Suppressor macrophage (primary cell): ENCODE data around the gene SAXO2.
"Not testable (repeated sequence)": the region's sequence is repeated elsewhere in the genome, so short reads cannot be mapped to it uniquely, and the experiment has no call there.

Experiments used
- DNase-seq, 4 experiments: peaks; one replicate each; pipeline ENCODE4 v3.0.0-alpha.2; 2020 to 2022
- total RNA-seq, 17 experiments: gene quantifications; one replicate each; lab custom pipeline; 2026; ENCODE audit warnings: mixed read lengths in 6 of 17, inconsistent platforms in 3 of 17; lab: John Stamatoyannopoulos, UW

SAXO2 gene, protein sequence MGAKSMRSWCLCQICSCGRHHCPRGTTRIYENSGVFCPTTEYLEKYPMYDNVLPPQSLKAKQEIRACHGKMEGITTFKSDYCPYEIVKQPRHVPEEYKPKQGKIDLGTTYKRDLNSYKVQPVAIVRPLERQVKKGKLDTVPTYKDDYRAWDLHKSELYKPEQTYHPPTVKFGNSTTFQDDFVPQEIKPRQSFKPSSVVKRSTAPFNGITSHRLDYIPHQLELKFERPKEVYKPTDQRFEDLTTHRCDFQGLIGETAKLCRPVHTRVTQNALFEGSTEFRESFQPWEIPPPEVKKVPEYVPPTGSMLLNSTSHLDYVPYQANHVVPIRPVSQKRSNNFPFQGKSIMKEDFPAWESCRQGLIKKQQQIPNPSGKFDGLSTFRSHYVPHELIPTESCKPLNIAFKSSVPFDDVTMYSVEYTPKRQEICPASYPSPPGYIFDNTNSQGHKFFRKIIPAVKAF
- total RNA-seq: 0 to 2.4 (median 0.03) reads per million in 17 experiments

DNA sequence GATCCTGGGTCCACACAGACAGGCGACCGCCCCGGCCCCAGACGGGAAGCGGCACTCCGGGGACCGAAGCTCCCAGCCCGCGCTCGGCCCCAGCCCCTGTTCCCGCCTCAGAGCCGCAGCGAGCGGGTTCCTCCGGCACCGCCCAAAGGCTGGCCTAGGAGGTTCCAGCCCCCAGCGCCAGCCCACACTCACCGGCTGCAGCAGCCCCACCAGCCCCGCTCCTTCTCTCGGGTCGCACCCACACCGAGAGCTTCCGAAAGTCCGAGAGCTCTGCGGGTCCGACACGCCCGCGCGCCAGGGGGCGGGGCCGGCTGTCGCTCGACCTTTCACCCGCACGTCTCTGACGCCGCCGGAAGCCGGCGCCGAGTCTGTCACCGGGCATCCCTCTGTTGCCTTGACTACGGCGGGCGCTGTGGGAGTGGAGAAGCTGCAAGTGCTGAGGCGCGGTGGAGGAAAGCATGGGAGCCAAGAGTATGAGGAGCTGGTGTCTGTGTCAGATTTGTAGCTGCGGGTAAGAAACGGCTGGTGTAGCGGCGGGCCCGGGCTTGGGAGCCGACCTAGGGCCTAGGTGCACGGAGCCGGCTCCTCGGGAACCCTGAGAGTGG, at the start of gene SAXO2, which contains the start of gene EFL1:
TSS of gene SAXO2 (plus strand) at position 397 of the 605 bp plus-strand sequence. CDS start at position 459, 62 bp downstream.
TSS of gene EFL1 (minus strand) at position 313 of the 605 bp plus-strand sequence. CDS start 956 bp downstream, outside the sequence.
- DNase-seq: peak; percentile 95 to 97 (median 96)

DNA sequence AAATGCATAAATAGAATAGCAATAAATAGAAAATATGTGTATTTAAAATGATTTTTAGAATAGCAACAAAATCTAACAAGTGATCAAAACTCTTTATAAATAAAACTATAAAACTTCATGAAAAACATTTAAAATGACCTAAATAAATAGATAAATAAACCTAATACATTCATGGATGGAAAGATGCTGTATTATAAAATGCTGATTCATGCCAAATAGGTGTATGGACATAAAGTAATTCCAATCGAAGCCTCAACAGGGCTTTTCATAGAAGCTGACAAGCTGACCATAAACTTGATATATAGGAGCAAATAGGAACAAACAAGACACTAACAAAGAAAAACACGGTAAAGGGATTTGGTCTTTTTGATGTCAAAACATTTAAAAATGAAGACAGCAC, 46.5 kb upstream of the SAXO2 start:
- DNase-seq: not testable (repeated sequence)

DNA sequence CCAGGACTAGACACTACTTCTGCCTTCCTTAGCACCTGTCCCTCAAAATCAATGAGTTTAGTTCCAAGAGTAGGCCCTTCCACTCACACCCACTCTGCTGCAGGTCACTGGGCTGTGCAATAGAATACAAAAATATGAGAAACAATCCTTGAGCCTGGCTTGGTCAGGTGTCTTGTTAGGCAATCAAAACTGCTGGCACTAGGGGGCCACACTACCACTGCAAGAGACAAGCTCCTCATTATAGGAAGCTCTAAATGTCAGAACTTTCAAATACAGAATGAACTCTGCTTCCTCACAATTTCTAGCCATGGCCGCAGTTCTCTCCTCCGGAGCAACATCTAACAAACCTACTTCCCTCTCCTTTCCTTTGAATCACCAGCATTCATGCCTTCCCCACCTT, 41.1 kb upstream of the SAXO2 start:
- peak; percentile 58 to 74 (median 70) for DNase-seq

DNA sequence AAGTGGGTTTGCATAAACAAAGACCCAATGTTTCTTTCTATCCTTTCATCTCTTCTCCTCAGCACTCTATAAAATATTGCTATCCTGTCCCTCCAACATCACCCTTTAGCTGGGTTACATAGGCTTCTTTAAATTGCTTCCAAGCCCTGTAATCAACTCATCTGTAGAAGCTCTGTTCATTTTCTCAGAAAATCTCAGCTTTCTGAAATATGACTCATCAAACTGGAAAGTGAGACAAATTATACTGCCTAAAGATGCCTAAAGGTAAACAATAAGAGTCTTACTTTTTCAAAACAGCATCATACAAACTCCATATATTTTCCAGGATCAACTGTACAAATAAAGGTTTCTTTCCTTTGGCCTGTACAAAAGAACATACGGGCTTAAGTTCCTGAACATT, 33.9 kb upstream of the SAXO2 start:
- DNase-seq: no peak

DNA sequence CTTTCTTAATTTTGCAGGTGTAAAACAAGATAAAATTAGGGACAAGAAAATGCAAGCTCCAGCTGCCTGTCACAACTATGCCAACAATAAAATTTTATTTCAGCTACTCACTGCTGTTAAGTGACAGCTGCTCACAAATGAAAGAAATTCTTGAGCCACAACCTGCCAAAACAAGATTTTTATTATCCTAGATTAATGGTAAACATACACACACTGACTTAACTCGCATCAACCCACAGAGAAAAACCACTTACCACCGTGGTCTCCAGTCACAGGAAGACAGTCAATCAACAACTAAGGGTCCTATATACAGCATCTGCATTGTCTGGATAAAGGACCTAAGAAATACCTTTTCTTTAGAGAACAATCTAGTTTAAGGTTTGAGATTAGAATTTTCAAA, 31.4 kb upstream of the SAXO2 start:
- DNase-seq: no peak

GRCh38 chr15:82231842-82232241, 30.8 kb upstream of the SAXO2 start:
- no peak for DNase-seq

- not testable (repeated sequence) for DNase-seq
These were observed 24.6 kb upstream of the SAXO2 start for GRCh38 chr15:82237944-82238534.

GRCh38 chr15:82239685-82240391, 22.8 kb upstream of the SAXO2 start:
- no peak for DNase-seq

DNA sequence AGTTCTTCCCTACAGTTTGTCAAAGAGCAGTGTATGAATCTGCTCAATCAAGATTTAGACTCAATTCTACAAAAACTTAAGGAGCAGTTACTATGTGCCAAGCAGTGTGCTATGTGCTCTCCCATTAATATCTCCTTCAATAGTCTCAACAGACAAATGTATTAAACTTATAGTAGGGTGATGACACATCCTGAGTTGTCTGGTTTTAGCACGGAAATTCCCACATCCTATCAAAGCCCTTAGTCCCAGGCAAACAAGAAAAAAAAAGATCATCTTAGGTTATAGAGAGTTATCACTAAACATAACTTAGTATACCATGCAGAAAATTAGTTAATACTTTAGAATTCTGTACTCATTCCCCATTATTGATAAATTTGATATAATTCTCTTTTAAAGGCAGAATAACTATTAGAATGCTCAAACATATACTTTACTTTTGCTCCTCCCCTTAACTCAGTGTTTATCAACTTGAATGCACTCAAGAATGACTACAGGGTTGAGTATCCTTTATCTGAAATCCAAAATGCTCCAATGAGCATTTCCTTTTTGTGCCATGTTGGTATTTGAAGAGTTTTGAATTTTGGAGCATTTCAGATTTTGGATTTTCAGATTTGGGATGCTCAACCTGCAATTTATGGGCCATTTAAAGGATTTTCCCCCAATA, 20.6 kb upstream of the SAXO2 start:
- DNase-seq: not testable (repeated sequence)

DNA sequence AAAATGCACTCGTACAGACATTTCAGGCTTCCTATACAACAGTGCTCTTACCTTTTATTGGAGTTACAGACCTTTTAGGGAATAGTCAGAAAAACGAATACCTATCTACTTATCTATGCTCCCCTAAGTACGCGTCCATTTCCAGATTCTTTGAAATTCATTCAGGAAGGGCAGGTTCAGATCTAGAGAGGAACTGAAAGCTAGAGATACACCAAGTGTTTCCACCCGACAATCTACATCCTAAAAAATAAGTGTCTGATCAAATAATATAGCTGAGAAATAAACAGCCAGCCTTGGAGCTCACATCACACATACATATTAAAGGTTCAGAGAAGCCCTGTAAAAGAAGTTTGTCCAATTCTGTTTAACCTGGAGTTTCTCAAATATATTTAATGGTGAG, 19.0 kb upstream of the SAXO2 start:
- not testable (repeated sequence) for DNase-seq

GRCh38 chr15:82245956-82246355, 16.7 kb upstream of the SAXO2 start:
- DNase-seq: not testable (repeated sequence)

- not testable (repeated sequence) for DNase-seq
These were observed 14.4 kb upstream of the SAXO2 start for GRCh38 chr15:82248261-82248660.

- peak; percentile 65 to 79 (median 69) for DNase-seq
These were observed 824 bp upstream of the SAXO2 start for GRCh38 chr15:82261566-82262421.

DNA sequence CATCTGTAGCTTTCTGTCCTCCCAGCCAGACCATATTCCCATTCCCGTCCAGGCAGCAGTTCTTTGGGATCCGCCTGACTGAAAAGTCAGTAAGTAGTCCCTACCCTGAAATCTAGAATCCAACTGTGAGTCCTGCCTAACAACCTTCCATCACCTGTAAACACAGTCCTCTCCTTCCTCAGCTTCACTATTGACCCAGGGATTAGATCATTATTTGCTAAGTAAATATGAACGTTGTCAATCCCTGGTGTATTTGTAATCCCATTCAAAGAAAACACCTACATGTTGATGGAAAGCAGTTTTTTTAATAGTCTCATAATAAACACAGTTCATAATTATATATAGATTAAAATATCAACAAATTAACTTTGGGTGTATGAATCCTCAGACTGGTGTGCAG, 732 bp downstream of the SAXO2 start:
- DNase-seq: no peak

DNA sequence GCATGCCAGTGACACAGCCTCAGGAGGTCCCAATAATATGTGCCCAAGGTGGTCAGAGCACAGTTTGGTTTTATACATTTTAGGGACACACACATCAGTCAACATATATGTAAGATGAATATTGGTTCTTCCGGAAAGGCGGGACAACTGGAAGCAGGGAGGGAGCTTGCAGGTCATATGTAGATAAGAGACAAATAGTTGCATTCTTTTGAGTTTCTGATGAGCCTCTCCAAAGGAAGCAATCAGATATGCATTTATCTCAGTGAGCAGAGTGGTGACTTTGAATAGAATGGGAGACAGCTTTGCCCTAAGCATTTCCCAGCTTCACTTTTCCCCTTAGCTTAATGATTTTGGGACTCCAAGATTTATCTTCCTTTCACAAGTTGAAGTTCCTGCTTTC, 4.5 kb downstream of the SAXO2 start:
- not testable (repeated sequence) for DNase-seq

DNA sequence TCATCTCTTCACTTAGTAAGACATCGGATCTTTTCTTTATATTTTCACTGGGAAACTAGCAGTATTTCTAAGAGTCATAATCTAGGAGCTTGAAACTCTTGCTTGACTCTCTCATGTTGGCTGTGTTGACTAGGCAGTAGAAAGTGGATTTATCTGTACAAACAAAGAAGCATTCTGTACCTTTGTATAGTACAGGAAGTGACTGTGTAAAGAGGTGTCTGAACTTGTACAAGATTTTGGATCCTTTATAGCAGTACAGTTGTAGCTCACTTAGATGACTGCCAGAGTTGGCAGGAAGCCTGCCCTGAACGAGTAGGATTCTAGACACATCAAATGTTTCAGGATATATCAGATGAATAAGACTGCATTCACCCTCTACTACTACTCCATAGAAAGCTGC, 5.8 kb downstream of the SAXO2 start:
- DNase-seq: not testable (repeated sequence)

GRCh38 chr15:82272154-82272553, 9.5 kb downstream of the SAXO2 start:
- no peak for DNase-seq

DNA sequence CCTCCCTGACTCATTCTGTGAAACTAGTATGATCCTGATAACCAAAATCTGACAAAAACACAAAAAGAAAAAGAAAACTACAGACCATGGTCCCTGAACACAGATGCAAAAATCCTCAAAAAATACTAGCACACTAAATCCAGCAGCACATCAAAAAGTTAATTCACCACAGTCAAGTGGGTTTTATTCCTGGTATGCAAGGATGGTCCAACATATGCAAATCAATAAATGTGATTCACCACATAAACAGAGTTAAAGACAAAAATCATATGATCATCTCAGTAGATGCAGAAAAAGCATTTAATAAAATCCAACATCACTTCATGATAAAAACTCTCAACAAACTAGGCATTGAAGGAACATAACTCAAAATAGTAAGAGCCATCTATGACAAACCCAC, 12.8 kb downstream of the SAXO2 start:
- no peak for DNase-seq

DNA sequence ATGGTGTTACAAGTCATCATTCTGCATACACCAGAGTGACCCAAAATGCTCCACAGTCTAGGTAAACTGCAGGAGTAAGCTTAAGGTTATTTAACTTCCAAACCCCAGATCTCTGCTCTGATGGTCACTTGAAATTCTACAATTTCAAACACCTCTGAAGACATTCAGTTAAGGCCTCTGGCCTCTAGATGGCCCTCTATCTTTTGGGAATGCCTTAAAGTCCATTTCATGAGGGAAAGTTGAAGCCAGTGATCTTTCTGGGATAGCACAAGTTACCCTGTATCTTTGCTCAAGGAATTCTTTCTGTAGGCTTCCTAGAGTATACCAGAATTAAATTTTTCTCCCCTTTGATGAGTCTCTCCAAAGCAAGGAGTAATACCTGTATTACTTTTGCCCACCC, 18.7 kb downstream of the SAXO2 start:
- DNase-seq: not testable (repeated sequence)

GRCh38 chr15:82282386-82282785, 19.8 kb downstream of the SAXO2 start:
- DNase-seq: not testable (repeated sequence)

DNA sequence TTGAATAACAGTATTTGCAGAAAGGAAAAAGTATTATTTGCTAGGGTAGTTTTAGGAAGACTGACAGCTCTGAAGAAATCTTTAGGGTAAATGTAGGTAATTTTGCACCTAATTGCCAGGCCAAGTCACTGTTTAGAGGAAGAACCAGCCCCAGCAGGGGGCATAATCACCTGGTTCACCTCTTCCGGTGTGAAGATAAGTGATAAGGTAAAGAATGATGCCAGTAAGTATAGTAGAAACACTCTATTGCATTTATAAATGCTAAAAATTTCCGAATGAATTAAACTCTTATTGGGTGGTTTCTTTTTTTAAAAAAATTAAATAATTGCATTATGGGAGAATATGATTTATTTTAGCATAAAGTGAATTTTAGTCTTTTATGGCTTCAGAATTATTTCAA, 21.8 kb downstream of the SAXO2 start:
- DNase-seq: not testable (repeated sequence)
